Lower leg skin (tissue), 3 donors: ENCODE results near the gene LPIN3.

Source experiments
- CTCF ChIP-seq, 3 donors: fragments of 450-650 bp; IDR thresholded peaks; one replicate each; pipeline ENCODE4 v1.5.1; 2016; ENCODE audit warnings: antibody characterized with exemption in 3 of 3, mild to moderate bottlenecking in 3 of 3, moderate library complexity in 2 of 3
- POLR2A ChIP-seq, 2 donors: fragments of 450-650 bp; IDR thresholded peaks; one replicate each; pipeline ENCODE4 v1.6.1; 2016 to 2017; ENCODE audit warnings: antibody characterized with exemption in 2 of 2, mild to moderate bottlenecking in 1 of 2, moderate library complexity in 1 of 2

DNA sequence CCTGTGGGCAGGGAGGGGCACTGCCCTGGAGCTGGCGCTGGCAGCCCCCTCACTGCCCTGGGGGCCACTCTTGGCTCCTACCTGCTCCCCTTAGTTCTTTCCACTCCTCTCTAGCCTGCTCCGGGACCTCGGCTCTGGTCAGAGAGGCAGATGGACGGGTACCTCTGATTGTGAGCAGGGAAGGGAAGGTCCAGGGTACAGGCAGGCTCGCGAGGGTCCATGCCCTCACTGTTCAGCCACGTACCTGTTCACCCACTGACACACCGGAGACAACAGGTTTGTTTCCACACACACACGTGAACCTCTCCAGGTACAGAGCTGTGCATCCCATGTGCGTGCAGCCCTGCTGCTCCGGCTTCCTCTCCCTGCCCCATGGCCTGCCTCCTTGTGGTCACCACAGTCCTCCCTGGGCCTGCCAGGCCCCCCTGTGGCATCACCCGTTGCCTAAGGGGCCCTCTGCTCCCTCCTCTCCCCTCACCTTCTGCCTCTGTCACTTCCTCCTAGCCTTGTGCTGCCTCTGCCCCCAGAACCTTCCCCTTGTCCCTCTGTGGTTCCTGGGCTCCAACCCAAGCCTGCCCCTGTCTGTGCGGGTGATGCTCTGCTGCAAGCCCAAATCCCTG, 23.7 kb downstream of the LPIN3 start:
- TF ChIP-seq CTCF (IDR thresholded peaks at IDR 0.05) (no peak), POLR2A (IDR thresholded peaks at IDR 0.05) (no peak)
